DND-41 (cell line): ENCODE results near the gene LITAFD.
"Not testable (repeated sequence)": the region's sequence is repeated elsewhere in the genome, so short reads cannot be mapped to it uniquely, and the experiment has no call there.

ENCODE experiments used
- ATAC-seq: fragments of 200-7000 bp; cut with Tn5 transposase; 3 replicates; pipeline ENCODE4 v1.9.1; 2021; ENCODE audit warnings: low read depth; ENCODE audit not compliant: insufficient read depth
- DNase-seq: peaks from one replicate; pipeline ENCODE4 v3.0.0-alpha.2; 2020
- H2AFZ ChIP-seq: 2 replicates; pipeline ENCODE4 v1.6.0; 2012; ENCODE audit warnings: low read depth, low read length
- H3K27ac ChIP-seq: 2 replicates; pipeline ENCODE4 v1.5.1; 2012; ENCODE audit warnings: low read length, inconsistent platforms
- H3K27me3 ChIP-seq: fragments of 200-600 bp; sonication (generic); 2 replicates; pipeline ENCODE4 v1.6.0; 2012; ENCODE audit warnings: low read length, mild to moderate bottlenecking, inconsistent platforms; ENCODE audit not compliant: insufficient read depth, poor library complexity
- H3K36me3 ChIP-seq: 2 replicates; pipeline ENCODE4 v1.5.1; 2012; ENCODE audit warnings: low read length, inconsistent platforms; ENCODE audit not compliant: insufficient read depth
- H3K4me1 ChIP-seq: 2 replicates; pipeline ENCODE4 v1.5.1; 2012; ENCODE audit warnings: mild to moderate bottlenecking, low read length; ENCODE audit not compliant: insufficient read depth
- H3K4me2 ChIP-seq: 2 replicates; pipeline ENCODE4 v1.6.0; 2012; ENCODE audit warnings: mild to moderate bottlenecking, moderate library complexity, low read length, inconsistent platforms; ENCODE audit not compliant: insufficient read depth
- H3K4me3 ChIP-seq, 2 experiments: fragments of 200-600 bp in 1 of 2; shearing (Covaris generic) in 1 of 2; 2 replicates each; pipeline ENCODE4 v1.5.1; 2012 to 2016; ENCODE audit warnings: inconsistent platforms in 2 of 2, low read length in 2 of 2, mild to moderate bottlenecking in 2 of 2, low read depth in 1 of 2, moderate library complexity in 1 of 2
- H3K79me2 ChIP-seq: 2 replicates; pipeline ENCODE4 v1.6.0; 2012; ENCODE audit warnings: low read length, inconsistent platforms; ENCODE audit not compliant: insufficient read depth
- H3K9ac ChIP-seq: 2 replicates; pipeline ENCODE4 v1.6.0; 2012; ENCODE audit warnings: low read depth, mild to moderate bottlenecking, inconsistent platforms, low read length, moderate library complexity
- H3K9me3 ChIP-seq: 2 replicates; pipeline ENCODE4 v1.5.1; 2012; ENCODE audit warnings: low read length, moderate library complexity, mild to moderate bottlenecking, inconsistent platforms; ENCODE audit not compliant: insufficient read depth, severe bottlenecking
- H4K20me1 ChIP-seq: 2 replicates; pipeline ENCODE4 v1.6.0; 2012; ENCODE audit warnings: low read length; ENCODE audit not compliant: insufficient read depth
- EZH2 ChIP-seq: IDR thresholded peaks from 3 replicates; pipeline ENCODE4 v1.6.1; 2012; ENCODE audit warnings: borderline replicate concordance, low read depth, mild to moderate bottlenecking, moderate library complexity, low read length, inconsistent platforms; ENCODE audit not compliant: severe bottlenecking
- TF ChIP-seq, protein P1 (sequence below): IDR thresholded peaks from 2 replicates; pipeline ENCODE4 v1.5.1; 2012; ENCODE audit warnings: borderline replicate concordance, low read length, moderate library complexity, mild to moderate bottlenecking; ENCODE audit not compliant: poor library complexity, severe bottlenecking; ENCODE audit errors: extremely low read depth

The LITAFD gene

DNA sequence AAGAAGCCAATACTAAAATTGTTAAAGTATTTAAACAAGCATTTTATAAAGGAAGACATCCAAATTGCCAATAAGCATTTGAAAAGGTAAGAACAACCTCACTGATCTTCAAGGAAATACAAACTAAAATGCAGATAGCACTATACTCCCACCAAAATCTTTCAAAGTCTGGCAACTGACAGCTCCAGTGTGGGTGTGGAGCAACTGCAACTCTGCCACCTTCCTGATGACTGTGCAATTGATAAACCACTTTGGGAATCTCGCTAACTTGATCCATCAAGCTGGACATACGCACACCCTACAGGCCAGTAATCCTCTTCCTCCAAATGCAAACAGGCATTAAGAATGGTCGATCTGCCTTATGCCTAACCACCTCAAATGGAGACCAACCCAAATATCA is 31.9 kb downstream of the LITAFD start:
- no peak overlapping the region for H3K4me3 ChIP-seq
- H3K79me2 ChIP-seq = peaks cover 72% of the 10 kb centered on the region
- peaks cover 95% of the 10 kb centered on the region for H3K36me3 ChIP-seq
- no peak overlapping the region for H2AFZ ChIP-seq
- ATAC-seq = no peak
- H4K20me1 ChIP-seq = peaks cover 58% of the 10 kb centered on the region
- TF ChIP-seq, protein P1, sequence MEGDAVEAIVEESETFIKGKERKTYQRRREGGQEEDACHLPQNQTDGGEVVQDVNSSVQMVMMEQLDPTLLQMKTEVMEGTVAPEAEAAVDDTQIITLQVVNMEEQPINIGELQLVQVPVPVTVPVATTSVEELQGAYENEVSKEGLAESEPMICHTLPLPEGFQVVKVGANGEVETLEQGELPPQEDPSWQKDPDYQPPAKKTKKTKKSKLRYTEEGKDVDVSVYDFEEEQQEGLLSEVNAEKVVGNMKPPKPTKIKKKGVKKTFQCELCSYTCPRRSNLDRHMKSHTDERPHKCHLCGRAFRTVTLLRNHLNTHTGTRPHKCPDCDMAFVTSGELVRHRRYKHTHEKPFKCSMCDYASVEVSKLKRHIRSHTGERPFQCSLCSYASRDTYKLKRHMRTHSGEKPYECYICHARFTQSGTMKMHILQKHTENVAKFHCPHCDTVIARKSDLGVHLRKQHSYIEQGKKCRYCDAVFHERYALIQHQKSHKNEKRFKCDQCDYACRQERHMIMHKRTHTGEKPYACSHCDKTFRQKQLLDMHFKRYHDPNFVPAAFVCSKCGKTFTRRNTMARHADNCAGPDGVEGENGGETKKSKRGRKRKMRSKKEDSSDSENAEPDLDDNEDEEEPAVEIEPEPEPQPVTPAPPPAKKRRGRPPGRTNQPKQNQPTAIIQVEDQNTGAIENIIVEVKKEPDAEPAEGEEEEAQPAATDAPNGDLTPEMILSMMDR = no peak
- TF ChIP-seq EZH2 = no peak
- H3K4me1 ChIP-seq = peaks cover 51% of the 10 kb centered on the region
- no peak overlapping the region for H3K4me2 ChIP-seq
- no peak overlapping the region; the same call in 1 of the 2 replicates for H3K27ac ChIP-seq
- H3K9me3 ChIP-seq = no peaks in the 10 kb centered on the region
- no peak for DNase-seq
- H3K9ac ChIP-seq = no peak overlapping the region
- no peaks in the 10 kb centered on the region for H3K27me3 ChIP-seq

DNA sequence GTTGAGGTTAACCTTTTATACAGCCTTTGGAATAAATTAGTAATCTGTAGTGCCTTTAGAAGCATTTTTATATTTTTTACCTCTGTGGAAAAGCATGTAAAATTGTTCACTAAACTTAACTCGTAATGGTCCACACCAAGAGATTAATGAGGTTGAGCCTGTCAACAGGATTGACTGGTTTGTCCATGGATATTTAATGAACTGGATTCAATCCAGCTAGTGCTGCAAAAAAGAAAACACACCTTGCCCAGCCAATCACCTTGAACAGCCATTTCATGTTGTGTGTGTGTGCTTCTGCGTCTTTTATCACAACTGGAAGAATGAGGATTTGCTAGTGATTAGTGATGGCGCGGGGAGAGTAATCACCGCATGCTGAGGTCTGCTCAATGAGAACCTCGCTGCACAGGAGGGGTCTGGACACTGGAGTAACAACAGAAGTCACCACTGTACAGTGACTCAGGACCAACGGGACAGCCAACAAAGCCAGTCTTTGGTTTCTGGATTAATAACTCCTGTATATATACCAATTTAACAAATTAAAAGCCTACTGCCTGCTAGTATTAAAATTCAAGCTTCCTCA is 33.7 kb downstream of the LITAFD start:
- Histone ChIP-seq H3K4me1 (peaks cover 67% of the 10 kb centered on the region), H3K27me3 (no peaks in the 10 kb centered on the region), H3K27ac (no peak overlapping the region), H3K36me3 (peaks cover 95% of the 10 kb centered on the region), H4K20me1 (peaks cover 66% of the 10 kb centered on the region), H3K4me2 (no peak overlapping the region), H3K79me2 (peaks cover 74% of the 10 kb centered on the region), H3K9ac (no peak overlapping the region), H3K4me3 (no peak overlapping the region), H2AFZ (no peak overlapping the region), H3K9me3 (no peaks in the 10 kb centered on the region)
- TF ChIP-seq EZH2 = no peak
- TF ChIP-seq, protein P1 = no peak
- no peak for DNase-seq
- no peak for ATAC-seq

DNA sequence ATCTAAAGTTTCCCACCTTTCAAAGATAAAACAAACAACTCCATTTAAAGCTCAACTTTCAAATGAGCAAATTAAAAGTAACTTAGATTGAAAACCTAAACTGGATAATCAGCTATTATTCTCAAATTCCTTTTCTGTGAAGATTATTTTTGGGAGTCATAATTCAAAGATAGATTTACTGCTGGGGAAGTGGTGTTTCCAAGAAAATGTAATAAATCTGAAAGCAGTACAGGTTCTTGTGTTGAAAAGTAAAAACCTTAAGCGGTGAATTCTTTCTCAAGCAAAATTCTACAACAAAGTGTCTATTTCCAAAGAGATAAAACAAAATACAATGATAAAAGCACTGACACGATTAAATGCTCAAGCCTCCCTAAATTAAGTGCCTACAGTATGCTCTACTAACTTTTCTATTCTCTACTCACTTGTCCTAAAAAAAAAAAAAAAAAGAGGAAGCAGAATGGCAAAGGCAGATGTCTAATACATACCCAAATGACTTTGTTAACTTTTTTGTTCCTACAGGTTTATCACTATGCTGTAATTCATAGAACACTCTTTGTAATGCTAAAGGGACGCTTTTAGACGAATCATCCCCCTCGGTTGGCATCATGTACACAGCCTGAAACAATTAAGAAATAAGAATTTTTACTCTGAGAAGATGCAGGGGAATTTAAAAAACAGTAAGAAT is 34.5 kb downstream of the LITAFD start:
- H3K36me3 ChIP-seq = peaks cover 95% of the 10 kb centered on the region
- no peak overlapping the region for H3K27ac ChIP-seq
- no peak overlapping the region for H3K4me2 ChIP-seq
- H3K27me3 ChIP-seq = no peaks in the 10 kb centered on the region
- no peak for DNase-seq
- no peak overlapping the region for H3K9ac ChIP-seq
- no peak overlapping the region for H2AFZ ChIP-seq
- H3K4me1 ChIP-seq = peaks cover 68% of the 10 kb centered on the region
- H3K9me3 ChIP-seq = no peaks in the 10 kb centered on the region
- TF ChIP-seq, protein P1 = no peak
- TF ChIP-seq EZH2 = no peak
- no peak overlapping the region for H3K4me3 ChIP-seq
- H4K20me1 ChIP-seq = peaks cover 62% of the 10 kb centered on the region
- no peak for ATAC-seq
- H3K79me2 ChIP-seq = peaks cover 73% of the 10 kb centered on the region

GRCh38 chr16:8917336-8917735 is 35.2 kb downstream of the LITAFD start:
- not testable (repeated sequence) for H3K27ac ChIP-seq, H2AFZ ChIP-seq, H3K27me3 ChIP-seq, H3K4me2 ChIP-seq, H3K9ac ChIP-seq, DNase-seq, H3K9me3 ChIP-seq, H3K4me3 ChIP-seq, ATAC-seq
- H3K36me3 ChIP-seq = peaks cover 95% of the 10 kb centered on the region
- peaks cover 72% of the 10 kb centered on the region for H3K79me2 ChIP-seq
- peaks cover 62% of the 10 kb centered on the region for H4K20me1 ChIP-seq
- peaks cover 64% of the 10 kb centered on the region for H3K4me1 ChIP-seq
